Endothelial cell of umbilical vein (primary cell): ENCODE results near the gene C14orf180. TPM values are rescaled to one million over a fixed set of nuclear protein-coding genes. Genes with fewer than 3 reads are reported as not detected.

Experiments
- BruUV-seq: library from RNA; stranded (reverse); fragments of 400-500 nt; replicated peaks from 2 replicates; lab custom pipeline; 2021; lab: Mats Ljungman, UMichigan
- CTCF ChIA-PET: fragments of 300-600, 350-600 bp; sonication (Branson Sonifier 250); formaldehyde crosslinking; loops from one replicate; lab custom pipeline; 2021; ENCODE audit warnings: antibody characterized with exemption, inconsistent platforms; lab: Charles Lee
- POLR2A ChIA-PET: fragments of 300-600, 350-600 bp; sonication (Branson Sonifier 250); formaldehyde crosslinking; loops from one replicate; lab custom pipeline; 2021; ENCODE audit warnings: antibody characterized with exemption, inconsistent platforms; lab: Charles Lee
- DNase-seq: peaks from one replicate; pipeline ENCODE4 v3.0.0-alpha.2; 2011; ENCODE audit warnings: low read depth, low spot score
- FAIRE-seq: peaks from 2 replicates; lab custom pipeline; 2011; peaks lifted over from hg19 to GRCh38; lab: Jason Lieb, UNC
- H2AFZ ChIP-seq: 2 replicates; pipeline ENCODE4 v1.6.0; 2012; ENCODE audit warnings: low read depth, low read length, control low read depth, inconsistent platforms
- H3K27ac ChIP-seq: 2 replicates; pipeline ENCODE4 v1.5.1; 2011; ENCODE audit warnings: low read depth, mild to moderate bottlenecking, control low read depth, low read length, moderate library complexity; ENCODE audit not compliant: insufficient read depth
- H3K27me3 ChIP-seq, 2 experiments: 2 replicates each; pipeline versions ENCODE4 v1.6.0 to v1.6.1; 2011; ENCODE audit warnings: low read length in 2 of 2, mixed read lengths in 1 of 2; ENCODE audit not compliant: control insufficient read depth in 2 of 2, insufficient read depth in 2 of 2
- H3K36me3 ChIP-seq, 2 experiments: 2 replicates in 1 of 2; 3 replicates in 1 of 2; pipeline ENCODE4 v1.5.1; 2011; ENCODE audit warnings: low read length in 2 of 2, mild to moderate bottlenecking in 1 of 2, moderate library complexity in 1 of 2; ENCODE audit not compliant: control insufficient read depth in 2 of 2, insufficient read depth in 2 of 2; ENCODE audit errors: extremely low read depth in 1 of 2
- H3K4me1 ChIP-seq: 3 replicates; pipeline ENCODE4 v1.5.1; 2011; ENCODE audit warnings: mild to moderate bottlenecking, low read length; ENCODE audit not compliant: control insufficient read depth, insufficient read depth; ENCODE audit errors: extremely low read depth
- H3K4me2 ChIP-seq: 2 replicates; pipeline ENCODE4 v1.6.1; 2011; ENCODE audit warnings: low read length, control low read depth, mixed read lengths; ENCODE audit not compliant: insufficient read depth
- H3K4me3 ChIP-seq, 3 experiments: fragments of 200-600 bp in 1 of 3; sonication (generic), shearing (Covaris generic) in 1 of 3; replicated peaks in 1 of 3; 2 replicates each; pipeline ENCODE4 v1.5.1; 2011 to 2016; ENCODE audit warnings: control low read depth in 3 of 3, low read length in 3 of 3, mild to moderate bottlenecking in 2 of 3, inconsistent platforms in 1 of 3, low read depth in 1 of 3, moderate library complexity in 1 of 3; ENCODE audit not compliant: insufficient read depth in 1 of 3
- H3K79me2 ChIP-seq: 2 replicates; pipeline ENCODE4 v1.6.0; 2012; ENCODE audit warnings: low read length, inconsistent platforms; ENCODE audit not compliant: control insufficient read depth, insufficient read depth
- H3K9ac ChIP-seq: replicated peaks from 2 replicates; pipeline ENCODE3; 2011; ENCODE audit warnings: low read length, control low read depth; ENCODE audit not compliant: insufficient read depth; ENCODE audit errors: extremely low read depth
- H3K9me1 ChIP-seq: replicated peaks from 3 replicates; pipeline ENCODE4 v1.6.0; 2011; ENCODE audit warnings: mild to moderate bottlenecking, low read length; ENCODE audit not compliant: control insufficient read depth, insufficient read depth; ENCODE audit errors: extremely low read depth
- H3K9me3 ChIP-seq: replicated peaks from 2 replicates; pipeline ENCODE4 v1.5.1; 2012; ENCODE audit warnings: low read length, inconsistent platforms; ENCODE audit not compliant: control insufficient read depth, insufficient read depth
- H4K20me1 ChIP-seq: replicated peaks from 2 replicates; pipeline ENCODE3; 2011; ENCODE audit warnings: mild to moderate bottlenecking, low read length; ENCODE audit not compliant: control insufficient read depth, insufficient read depth; ENCODE audit errors: extremely low read depth
- EZH2 ChIP-seq: IDR thresholded peaks from 2 replicates; pipeline ENCODE4 v1.6.1; 2012; ENCODE audit warnings: borderline replicate concordance, low read depth, mild to moderate bottlenecking, moderate library complexity, low read length, inconsistent platforms; ENCODE audit not compliant: severe bottlenecking
- FOS ChIP-seq: IDR thresholded peaks from 2 replicates; pipeline ENCODE4 v1.6.1; 2011; ENCODE audit warnings: mild to moderate bottlenecking, low read length, moderate library complexity, borderline replicate concordance; ENCODE audit not compliant: insufficient read depth
- GATA2 ChIP-seq: IDR thresholded peaks from 2 replicates; pipeline ENCODE4 v1.7.0; 2011; ENCODE audit warnings: low read depth, mild to moderate bottlenecking, moderate library complexity, mixed read lengths, low read length; ENCODE audit not compliant: insufficient read length, insufficient read depth
- JUN ChIP-seq: IDR thresholded peaks from 2 replicates; pipeline ENCODE4 v1.6.1; 2011; ENCODE audit warnings: borderline replicate concordance, low read depth; ENCODE audit not compliant: insufficient read length, insufficient read depth
- MYC ChIP-seq: IDR thresholded peaks from one replicate; pipeline ENCODE4 v1.6.1; 2011; ENCODE audit warnings: mild to moderate bottlenecking, low read depth, low read length
- POLR2A ChIP-seq: IDR thresholded peaks from 2 replicates; pipeline ENCODE4 v1.6.1; 2012; ENCODE audit warnings: low read depth, mild to moderate bottlenecking, control low read depth, low read length
- POLR2AphosphoS5 ChIP-seq: IDR thresholded peaks from 2 replicates; pipeline ENCODE4 v1.6.1; 2012; ENCODE audit warnings: low read depth, mild to moderate bottlenecking, control low read depth, low read length, moderate library complexity; ENCODE audit not compliant: insufficient read depth
- dilution Hi-C: fragments of 300-500 bp; cut with MboI; formaldehyde crosslinking; loops from one replicate; pipeline ENCODE4 v1.15.0; 2019; ENCODE audit warnings: low sequenced_read_pairs; ENCODE audit not compliant: extremely low pct_ligation_motif_present
- intact Hi-C: fragments of 100-400 bp; cut with micrococcal nuclease; formaldehyde crosslinking; loops from one replicate; pipeline ENCODE4 v1.10.0; 2022
- polyA plus RNA-seq, 4 experiments: library from polyadenylated mRNA; depleted of rRNA in 3 of 4; stranded (reverse) in 3 of 4; unstranded in 1 of 4; fragments of >200 nt; gene quantifications; 2 replicates each; pipeline versions ENCODE4 v1.2.1 to v1.2.3, GENCODE V29; 2011 to 2012; ENCODE audit warnings: missing spikeins in 1 of 4
- total RNA-seq: library from RNA; stranded (reverse); gene quantifications from 2 replicates; pipeline ENCODE4 v1.2.3, GENCODE V29; 2021
- TF ChIP-seq, protein P1 (sequence below): IDR thresholded peaks from 2 replicates; pipeline ENCODE4 v1.6.1; 2011; ENCODE audit not compliant: insufficient read depth, insufficient read length
- TF ChIP-seq, protein P2 (sequence below), 2 donors: IDR thresholded peaks; 1 replicate in 1 of 2; 2 replicates in 1 of 2; pipeline ENCODE4 v1.5.1; 2011; ENCODE audit warnings: low read length in 2 of 2, mild to moderate bottlenecking in 2 of 2, moderate library complexity in 2 of 2, control low read depth in 1 of 2, inconsistent platforms in 1 of 2, low read depth in 1 of 2; ENCODE audit not compliant: insufficient read depth in 1 of 2; ENCODE audit errors: extremely low read depth in 1 of 2

Gene C14orf180
- total and polyA plus RNA-seq, 2 donors (not counting 3 experiments of a cell fraction or from before 2014, with no cell fraction given): not detected

DNA sequence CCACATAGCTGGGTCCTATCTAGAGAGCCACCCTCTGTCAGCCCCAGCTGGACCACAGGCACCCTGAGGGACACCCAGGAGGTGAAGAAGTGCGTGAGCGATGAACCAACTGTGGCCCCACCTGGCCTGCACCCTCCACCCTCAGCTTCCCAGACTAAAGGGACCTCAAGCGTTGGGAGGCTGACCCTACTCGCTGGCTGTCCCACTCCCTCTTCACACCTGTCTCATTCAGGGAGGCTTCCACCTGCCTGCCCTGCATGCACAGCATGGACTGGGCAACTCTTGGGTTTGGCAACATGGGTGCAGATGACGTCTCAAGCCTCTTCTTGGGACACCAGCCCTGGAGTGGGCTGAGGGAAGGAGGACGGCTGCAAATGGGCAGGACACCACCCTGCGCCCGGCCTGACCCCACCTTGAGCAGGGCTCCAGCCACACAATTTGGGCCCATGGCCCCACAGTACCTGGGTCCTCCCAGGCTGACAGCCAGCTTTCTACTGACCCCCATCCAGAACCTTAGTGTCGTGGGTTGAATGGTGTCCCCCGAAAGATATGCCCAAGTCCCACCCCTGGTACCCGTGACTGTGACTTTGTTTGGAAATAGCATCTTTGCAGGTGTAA lies 22.9 kb downstream of the C14orf180 start:
- H3K36me3 ChIP-seq: no peaks in the 10 kb centered on the region
- no peak overlapping the region for H3K4me3 ChIP-seq
- H3K27ac ChIP-seq: no peak overlapping the region
- H3K9me3 ChIP-seq: no peaks in the 10 kb centered on the region
- ChIA-PET CTCF (no interaction called here), POLR2A (no interaction called here)
- no peaks in the 10 kb centered on the region for H3K79me2 ChIP-seq
- DNase-seq (no peak), FAIRE-seq (no peak)
- no peaks in the 10 kb centered on the region for H3K4me1 ChIP-seq
- no peak overlapping the region for H3K4me2 ChIP-seq
- intact Hi-C loops: no loop called here
- H4K20me1 ChIP-seq: no peaks in the 10 kb centered on the region
- H2AFZ ChIP-seq: no peak overlapping the region
- dilution Hi-C loops: no loop called here
- TF ChIP-seq POLR2AphosphoS5 (no peak), EZH2 (no peak), FOS (no peak), MYC (no peak), POLR2A (no peak), GATA2 (no peak), JUN (no peak)
- TF ChIP-seq, protein P1, sequence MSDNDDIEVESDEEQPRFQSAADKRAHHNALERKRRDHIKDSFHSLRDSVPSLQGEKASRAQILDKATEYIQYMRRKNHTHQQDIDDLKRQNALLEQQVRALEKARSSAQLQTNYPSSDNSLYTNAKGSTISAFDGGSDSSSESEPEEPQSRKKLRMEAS: no peak
- TF ChIP-seq, protein P2, sequence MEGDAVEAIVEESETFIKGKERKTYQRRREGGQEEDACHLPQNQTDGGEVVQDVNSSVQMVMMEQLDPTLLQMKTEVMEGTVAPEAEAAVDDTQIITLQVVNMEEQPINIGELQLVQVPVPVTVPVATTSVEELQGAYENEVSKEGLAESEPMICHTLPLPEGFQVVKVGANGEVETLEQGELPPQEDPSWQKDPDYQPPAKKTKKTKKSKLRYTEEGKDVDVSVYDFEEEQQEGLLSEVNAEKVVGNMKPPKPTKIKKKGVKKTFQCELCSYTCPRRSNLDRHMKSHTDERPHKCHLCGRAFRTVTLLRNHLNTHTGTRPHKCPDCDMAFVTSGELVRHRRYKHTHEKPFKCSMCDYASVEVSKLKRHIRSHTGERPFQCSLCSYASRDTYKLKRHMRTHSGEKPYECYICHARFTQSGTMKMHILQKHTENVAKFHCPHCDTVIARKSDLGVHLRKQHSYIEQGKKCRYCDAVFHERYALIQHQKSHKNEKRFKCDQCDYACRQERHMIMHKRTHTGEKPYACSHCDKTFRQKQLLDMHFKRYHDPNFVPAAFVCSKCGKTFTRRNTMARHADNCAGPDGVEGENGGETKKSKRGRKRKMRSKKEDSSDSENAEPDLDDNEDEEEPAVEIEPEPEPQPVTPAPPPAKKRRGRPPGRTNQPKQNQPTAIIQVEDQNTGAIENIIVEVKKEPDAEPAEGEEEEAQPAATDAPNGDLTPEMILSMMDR (IDR thresholded peaks at IDR 0.05; ENCODE audit: extremely low read depth in 1 of 2, insufficient read depth in 1 of 2, low read depth in 1 of 2, low read length in 2 of 2): no peak
- H3K9ac ChIP-seq: no peak overlapping the region
- peaks cover 0 to 3% of the 10 kb centered on the region in 2 experiments for H3K27me3 ChIP-seq
- no TSS peak for BruUV-seq
- no peaks in the 10 kb centered on the region for H3K9me1 ChIP-seq
